ENCODE data around the gene GALNT2. TPM values are rescaled to one million over a fixed set of nuclear protein-coding genes. Genes with fewer than 3 reads are reported as not detected.
A peak's percentile ranks its signal among the peaks of the same experiment; 100 is the strongest.

GALNT2 gene
- total and polyA plus RNA-seq, 12 donors: 22.3 to 220 (median 85.7) TPM

- peak in 6 of 7 donors; percentile 38 to 80 (median 54) for DNase-seq
- TF ChIP-seq CTCF (IDR thresholded peaks at IDR 0.05) (no peak), POLR2A (IDR thresholded peaks at IDR 0.05) (no peak)
- H3K27me3 ChIP-seq: no peaks in the 10 kb centered on the region
- WGBS, 4 donors: 63 to 69% (median 67%) methylated on average over 7 of the region's 7 CpGs
- no peaks in the 10 kb centered on the region for H3K36me3 ChIP-seq (replicated peaks in 1 of 2)
- intact Hi-C loops (cut with DNase I): no loop called here
- no peaks in the 10 kb centered on the region for H3K9me3 ChIP-seq (replicated peaks in 1 of 3)
- H3K27ac ChIP-seq: no peak overlapping the region
- no peak overlapping the region for H3K4me3 ChIP-seq
- peaks cover 8 to 34% of the 10 kb centered on the region in 2 donors for H3K4me1 ChIP-seq (replicated peaks in 1 of 2)
These were observed 164.7 kb downstream of the GALNT2 start for GRCh38 chr1:230231774-230232145.

- 76 to 94% (median 87%) methylated on average over 10 of the region's 10 CpGs for WGBS, 4 donors
These were observed 165.3 kb downstream of the GALNT2 start for GRCh38 chr1:230232371-230232771.

GRCh38 chr1:230233786-230234185 is 166.7 kb downstream of the GALNT2 start:
- Histone ChIP-seq H3K36me3 (replicated peaks in 1 of 2) (no peaks in the 10 kb centered on the region), H3K9me3 (replicated peaks in 1 of 3) (no peaks in the 10 kb centered on the region), H3K4me1 (replicated peaks in 1 of 2) (peaks cover 13 to 43% of the 10 kb centered on the region in 2 donors), H3K27ac (no peak overlapping the region), H3K4me3 (no peak overlapping the region), H3K27me3 (no peaks in the 10 kb centered on the region)
- intact Hi-C loops (cut with DNase I): no loop called here
- TF ChIP-seq POLR2A (IDR thresholded peaks at IDR 0.05) (no peak), CTCF (IDR thresholded peaks at IDR 0.05) (no peak)
- DNase-seq: no peak
- WGBS, 4 donors: 87 to 94% (median 93%) methylated on average over 4 of the region's 4 CpGs

More at GRCh38 chr1:230232371-230232771, 165.3 kb downstream of the GALNT2 start:
- no peak for DNase-seq
- Histone ChIP-seq H3K4me3 (no peak overlapping the region), H3K9me3 (replicated peaks in 1 of 3) (no peaks in the 10 kb centered on the region), H3K36me3 (replicated peaks in 1 of 2) (no peaks in the 10 kb centered on the region), H3K4me1 (replicated peaks in 1 of 2) (peaks cover 12 to 40% of the 10 kb centered on the region in 2 donors), H3K27me3 (no peaks in the 10 kb centered on the region), H3K27ac (no peak overlapping the region)
- intact Hi-C loops (cut with DNase I): no loop called here
- TF ChIP-seq CTCF (IDR thresholded peaks at IDR 0.05) (no peak), POLR2A (IDR thresholded peaks at IDR 0.05) (no peak)

- Histone ChIP-seq H3K9me3 (replicated peaks in 1 of 3) (peaks cover 0 to 2% (median 0%) of the 10 kb centered on the region in 3 donors), H3K27me3 (no peaks in the 10 kb centered on the region), H3K4me1 (replicated peaks in 1 of 2) (peaks cover 6 to 27% of the 10 kb centered on the region in 2 donors), H3K36me3 (replicated peaks in 1 of 2) (no peaks in the 10 kb centered on the region), H3K27ac (peak overlapping the region in 2 of 5 donors; percentile 21 to 48), H3K4me3 (no peak overlapping the region)
- intact Hi-C loops (cut with DNase I): no loop called here
- TF ChIP-seq POLR2A (IDR thresholded peaks at IDR 0.05) (no peak), CTCF (IDR thresholded peaks at IDR 0.05) (no peak)
- WGBS, 4 donors: 92 to 96% (median 95%) methylated on average over 7 of the region's 7 CpGs
- no peak for DNase-seq
These were observed 168.8 kb downstream of the GALNT2 start for GRCh38 chr1:230235876-230236275.

All from adrenal gland (tissue), 12 donors.